B cell (primary cell): ENCODE data around the gene VPS54. TPM values are rescaled to one million over a fixed set of nuclear protein-coding genes. Genes with fewer than 3 reads are reported as not detected.

ENCODE experiments used
- ATAC-seq: fragments of 200-7000 bp; cut with Tn5 transposase; one replicate; pipeline ENCODE4 v1.10.0; 2021; ENCODE audit warnings: low read depth, mild to moderate bottlenecking, moderate number of reproducible peaks, moderate library complexity
- CTCF ChIA-PET: fragments of 350-600 bp; sonication (Branson Sonifier 250); formaldehyde crosslinking; loops from one replicate; lab custom pipeline; 2021; ENCODE audit warnings: antibody characterized with exemption, inconsistent platforms; lab: Charles Lee
- POLR2A ChIA-PET: fragments of 350-600 bp; sonication (Branson Sonifier 250); formaldehyde crosslinking; loops from one replicate; lab custom pipeline; 2021; ENCODE audit warnings: antibody characterized with exemption; lab: Charles Lee
- DNase-seq: peaks from one replicate; pipeline ENCODE4 v3.0.0; 2013
- H2AFZ ChIP-seq: 2 replicates; pipeline ENCODE4 v1.6.1; 2012; ENCODE audit warnings: mild to moderate bottlenecking, low read depth, low read length; ENCODE audit not compliant: insufficient read depth, poor library complexity, severe bottlenecking
- H3K27ac ChIP-seq, 2 donors: 1 replicate in 1 of 2; 2 replicates in 1 of 2; pipeline ENCODE4 v1.5.1; 2012 to 2013; ENCODE audit warnings: low read length in 2 of 2, mild to moderate bottlenecking in 2 of 2, moderate library complexity in 1 of 2
- H3K27me3 ChIP-seq, 4 experiments: fragments of 200-600 bp in 1 of 4; sonication (generic) in 1 of 4; replicated peaks in 1 of 4; 1 replicate in 2 of 4; 2 replicates in 2 of 4; pipeline versions ENCODE4 v1.6.1 to v1.7.0; 2013 to 2016; ENCODE audit warnings: low read length in 3 of 4, mild to moderate bottlenecking in 2 of 4, mixed read lengths in 1 of 4, moderate library complexity in 1 of 4; ENCODE audit not compliant: insufficient read depth in 4 of 4, control insufficient read depth in 3 of 4; ENCODE audit errors: control extremely low read depth in 1 of 4
- H3K36me3 ChIP-seq, 2 experiments: replicated peaks in 1 of 2; 1 replicate in 1 of 2; 2 replicates in 1 of 2; pipeline versions ENCODE4 v1.6.1 to v1.7.1; 2013; ENCODE audit warnings: low read length in 1 of 2; ENCODE audit not compliant: insufficient read depth in 2 of 2, control insufficient read depth in 1 of 2; ENCODE audit errors: control extremely low read depth in 1 of 2, extremely low read depth in 1 of 2
- H3K4me1 ChIP-seq, 2 donors: fragments of 200-600 bp in 1 of 2; sonication (generic) in 1 of 2; 1 replicate in 1 of 2; 2 replicates in 1 of 2; pipeline versions ENCODE4 v1.5.1 to v1.6.1; 2013 to 2017; ENCODE audit warnings: low read length in 2 of 2; ENCODE audit not compliant: control insufficient read depth in 2 of 2, insufficient read depth in 2 of 2
- H3K4me2 ChIP-seq: replicated peaks from 2 replicates; pipeline ENCODE3; 2012; ENCODE audit warnings: mild to moderate bottlenecking, low read depth, low read length; ENCODE audit not compliant: poor library complexity, severe bottlenecking
- H3K4me3 ChIP-seq, 5 experiments: fragments of 200-600 bp in 1 of 5; sonication (generic) in 1 of 5; 1 replicate in 3 of 5; 2 replicates in 2 of 5; pipeline versions ENCODE4 v1.5.1 to v1.7.0; 2011 to 2016; ENCODE audit warnings: low read length in 4 of 5, mild to moderate bottlenecking in 4 of 5, low read depth in 2 of 5, control low read depth in 1 of 5, moderate library complexity in 1 of 5; ENCODE audit not compliant: insufficient read depth in 1 of 5; ENCODE audit errors: control extremely low read depth in 1 of 5, extremely low read depth in 1 of 5
- H3K79me2 ChIP-seq: fragments of 200-600 bp; sonication (generic); one replicate; pipeline ENCODE4 v1.6.0; 2016; ENCODE audit warnings: low read length; ENCODE audit not compliant: control insufficient read depth, insufficient read depth
- H3K9ac ChIP-seq: fragments of 200-600 bp; sonication (generic); 2 replicates; pipeline ENCODE4 v1.6.1; 2017; ENCODE audit warnings: mild to moderate bottlenecking, low read length, moderate library complexity
- H3K9me3 ChIP-seq, 3 donors: one replicate each; pipeline versions ENCODE4 v1.6.1 to v1.7.1; 2013; ENCODE audit warnings: low read length in 2 of 3; ENCODE audit not compliant: control insufficient read depth in 2 of 3, insufficient read depth in 1 of 3; ENCODE audit errors: control extremely low read depth in 1 of 3
- H4K20me1 ChIP-seq: 2 replicates; pipeline ENCODE4 v1.6.0; 2012; ENCODE audit warnings: mild to moderate bottlenecking, low read length; ENCODE audit not compliant: insufficient read depth, control insufficient read depth, poor library complexity, severe bottlenecking
- H3K27ac Mint-ChIP-seq: one replicate; pipeline ENCODE4 v1.8.0; 2021; ENCODE audit warnings: mixed read lengths
- H3K27me3 Mint-ChIP-seq: one replicate; pipeline ENCODE4 v1.8.0; 2021; ENCODE audit warnings: mixed read lengths
- H3K4me1 Mint-ChIP-seq: one replicate; pipeline ENCODE4 v1.8.0; 2021; ENCODE audit warnings: mixed read lengths
- H3K4me3 Mint-ChIP-seq: one replicate; pipeline ENCODE4 v1.8.0; 2021; ENCODE audit warnings: mixed read lengths
- H3K9me3 Mint-ChIP-seq: one replicate; pipeline ENCODE4 v1.8.0; 2022; ENCODE audit warnings: mixed read lengths; ENCODE audit not compliant: insufficient read depth
- EZH2 ChIP-seq: IDR thresholded peaks from 2 replicates; pipeline ENCODE4 v1.6.1; 2012; ENCODE audit warnings: borderline replicate concordance, low read depth, mild to moderate bottlenecking, moderate library complexity, low read length; ENCODE audit not compliant: insufficient read depth, poor library complexity, severe bottlenecking
- WGBS: methylation state at CpG from one replicate; pipeline ENCODE4 v1.1.5; 2013; ENCODE audit warnings: missing lambda C conversion rate; ENCODE audit not compliant: insufficient coverage; 5-methylcytosine and 5-hydroxymethylcytosine counted together
- intact Hi-C: fragments of 100-400 bp; cut with micrococcal nuclease; formaldehyde crosslinking; loops from one replicate; pipeline ENCODE4 v1.10.0; 2022
- polyA plus RNA-seq: library from polyadenylated mRNA; depleted of rRNA; stranded (reverse); fragments of >200 nt; gene quantifications from 2 replicates; pipeline ENCODE4 v1.2.3, GENCODE V29; 2012
- total RNA-seq, 2 donors: library from RNA; stranded (reverse); fragments of 120-200 nt in 1 of 2; gene quantifications; 1 replicate in 1 of 2; 2 replicates in 1 of 2; pipeline versions ENCODE4 v1.2.3 to v1.2.4, GENCODE V29; 2013 to 2022
- TF ChIP-seq, protein P1 (sequence below): fragments of 200-600 bp; IDR thresholded peaks from one replicate; pipeline ENCODE4 v1.8.0; 2022; ENCODE audit warnings: antibody characterized with exemption, mild to moderate bottlenecking

The VPS54 gene
- total and polyA plus RNA-seq, 2 donors (not counting 1 experiment from before 2014, with no cell fraction given): 6.2 to 13.2 TPM

- Histone ChIP-seq H3K4me3 (no peak overlapping the region), H3K27me3 (no peaks in the 10 kb centered on the region), H3K4me2 (no peak overlapping the region), H4K20me1 (no peaks in the 10 kb centered on the region), H3K4me1 (no peaks in the 10 kb centered on the region), H2AFZ (no peak overlapping the region), H3K9ac (no peak overlapping the region), H3K79me2 (no peaks in the 10 kb centered on the region), H3K27ac (no peak overlapping the region), H3K36me3 (peaks cover 17 to 25% of the 10 kb centered on the region in 2 experiments), H3K9me3 (peaks cover 4 to 14% (median 5%) of the 10 kb centered on the region in 3 donors)
- no CpG with 5 or more reads among the region's 1 CpG for WGBS
- ChIA-PET CTCF (interaction anchor here (1.1 kb wide), 1 partner anchor 58 kb away, joined by 3 read pairs; the partner anchor contains the start of gene UGP2), POLR2A (no interaction called here)
- ATAC-seq (no peak), DNase-seq (no peak)
- H3K27ac Mint-ChIP-seq: no peak overlapping the region
- intact Hi-C loops: no loop called here
- H3K4me1 Mint-ChIP-seq: peaks cover 4% of the 10 kb centered on the region
- TF ChIP-seq EZH2: no peak
- TF ChIP-seq, protein P1, sequence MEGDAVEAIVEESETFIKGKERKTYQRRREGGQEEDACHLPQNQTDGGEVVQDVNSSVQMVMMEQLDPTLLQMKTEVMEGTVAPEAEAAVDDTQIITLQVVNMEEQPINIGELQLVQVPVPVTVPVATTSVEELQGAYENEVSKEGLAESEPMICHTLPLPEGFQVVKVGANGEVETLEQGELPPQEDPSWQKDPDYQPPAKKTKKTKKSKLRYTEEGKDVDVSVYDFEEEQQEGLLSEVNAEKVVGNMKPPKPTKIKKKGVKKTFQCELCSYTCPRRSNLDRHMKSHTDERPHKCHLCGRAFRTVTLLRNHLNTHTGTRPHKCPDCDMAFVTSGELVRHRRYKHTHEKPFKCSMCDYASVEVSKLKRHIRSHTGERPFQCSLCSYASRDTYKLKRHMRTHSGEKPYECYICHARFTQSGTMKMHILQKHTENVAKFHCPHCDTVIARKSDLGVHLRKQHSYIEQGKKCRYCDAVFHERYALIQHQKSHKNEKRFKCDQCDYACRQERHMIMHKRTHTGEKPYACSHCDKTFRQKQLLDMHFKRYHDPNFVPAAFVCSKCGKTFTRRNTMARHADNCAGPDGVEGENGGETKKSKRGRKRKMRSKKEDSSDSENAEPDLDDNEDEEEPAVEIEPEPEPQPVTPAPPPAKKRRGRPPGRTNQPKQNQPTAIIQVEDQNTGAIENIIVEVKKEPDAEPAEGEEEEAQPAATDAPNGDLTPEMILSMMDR: no peak
- H3K27me3 Mint-ChIP-seq: no peaks in the 10 kb centered on the region
- peaks cover 6% of the 10 kb centered on the region for H3K9me3 Mint-ChIP-seq
- no peak overlapping the region for H3K4me3 Mint-ChIP-seq
Observed at GRCh38 chr2:63899639-63900038, 119.6 kb downstream of the VPS54 start.

DNA sequence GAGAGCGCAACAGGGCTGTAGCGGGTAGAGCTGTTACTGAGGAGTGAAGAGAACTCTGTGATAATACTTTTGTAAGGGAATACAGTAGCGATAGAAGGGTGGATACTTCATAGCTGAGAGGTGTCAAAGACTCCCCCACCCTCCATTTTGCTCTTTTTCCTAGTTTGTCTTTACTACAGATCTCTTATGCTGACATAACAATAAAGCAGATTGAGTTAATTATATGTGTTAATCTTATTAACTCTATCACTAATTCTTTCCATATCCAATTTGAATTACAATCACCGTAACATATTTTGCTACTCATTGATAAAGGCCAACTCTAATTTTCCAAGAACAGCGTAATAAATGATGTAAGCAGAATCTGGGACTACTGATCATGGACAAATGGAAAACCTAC is 120.4 kb downstream of the VPS54 start:
- Histone ChIP-seq H3K4me1 (no peaks in the 10 kb centered on the region), H3K36me3 (peaks cover 20 to 31% of the 10 kb centered on the region in 2 experiments), H3K27me3 (no peaks in the 10 kb centered on the region), H4K20me1 (no peaks in the 10 kb centered on the region), H2AFZ (no peak overlapping the region), H3K27ac (no peak overlapping the region), H3K9ac (no peak overlapping the region), H3K4me3 (no peak overlapping the region), H3K79me2 (no peaks in the 10 kb centered on the region), H3K9me3 (peaks cover 4 to 14% (median 5%) of the 10 kb centered on the region in 3 donors), H3K4me2 (no peak overlapping the region)
- DNase-seq (no peak), ATAC-seq (no peak)
- H3K4me3 Mint-ChIP-seq: no peak overlapping the region
- H3K27me3 Mint-ChIP-seq: no peaks in the 10 kb centered on the region
- POLR2A ChIA-PET: no interaction called here
- TF ChIP-seq EZH2: no peak
- TF ChIP-seq, protein P1: no peak
- H3K4me1 Mint-ChIP-seq: peaks cover 4% of the 10 kb centered on the region
- no CpG with 5 or more reads among the region's 5 CpGs for WGBS
- intact Hi-C loops: no loop called here
- H3K27ac Mint-ChIP-seq: no peak overlapping the region
- peaks cover 6% of the 10 kb centered on the region for H3K9me3 Mint-ChIP-seq
- CTCF ChIA-PET: no interaction called here
